GM23338 (cell line): ENCODE data around the gene MICAL3. TPM values are rescaled to one million over a fixed set of nuclear protein-coding genes. Genes with fewer than 3 reads are reported as not detected.
"Not testable (repeated sequence)": the region's sequence is repeated elsewhere in the genome, so short reads cannot be mapped to it uniquely, and the experiment has no call there.

Source experiments
- ATAC-seq: fragments of 200-7000 bp; cut with Tn5 transposase; 3 replicates; pipeline ENCODE4 v1.9.1; 2020
- DNase-seq: peaks from one replicate; pipeline ENCODE4 v3.0.0-alpha.2; 2015; ENCODE audit warnings: low spot score
- H2AFZ ChIP-seq: fragments of 200-600 bp; sonication (generic); 2 replicates; pipeline ENCODE4 v1.8.0; 2016; ENCODE audit warnings: antibody characterized with exemption, mild to moderate bottlenecking, moderate library complexity
- H3F3A ChIP-seq: fragments of 200-600 bp; sonication (generic); replicated peaks from 2 replicates; pipeline ENCODE4 v1.8.0; 2017; ENCODE audit warnings: antibody characterized with exemption, mixed run types, low read depth
- H3K27ac ChIP-seq: fragments of 200-600 bp; sonication (generic); 2 replicates; pipeline ENCODE4 v1.6.1; 2016; ENCODE audit warnings: low read depth
- H3K27me3 ChIP-seq: fragments of 200-600 bp; sonication (generic); 2 replicates; pipeline ENCODE4 v1.8.0; 2016; ENCODE audit warnings: mild to moderate bottlenecking, mixed run types, moderate library complexity; ENCODE audit not compliant: insufficient read depth
- H3K36me3 ChIP-seq: fragments of 200-600 bp; sonication (generic); 2 replicates; pipeline ENCODE4 v1.8.0; 2016; ENCODE audit warnings: mild to moderate bottlenecking; ENCODE audit not compliant: insufficient read depth
- H3K4me1 ChIP-seq: fragments of 200-600 bp; sonication (generic); 2 replicates; pipeline ENCODE4 v1.8.0; 2016; ENCODE audit warnings: mild to moderate bottlenecking, moderate library complexity; ENCODE audit not compliant: insufficient read depth
- H3K4me2 ChIP-seq: fragments of 200-600 bp; sonication (generic); 2 replicates; pipeline ENCODE4 v1.7.1; 2017; ENCODE audit warnings: mixed run types
- H3K4me3 ChIP-seq: fragments of 200-600 bp; sonication (generic); 2 replicates; pipeline ENCODE4 v1.6.1; 2016; ENCODE audit warnings: mixed run types
- H3K79me2 ChIP-seq: fragments of 200-600 bp; sonication (generic); replicated peaks from 2 replicates; pipeline ENCODE4 v1.8.0; 2017; ENCODE audit warnings: mild to moderate bottlenecking; ENCODE audit not compliant: insufficient read depth
- H3K9me2 ChIP-seq: fragments of 200-600 bp; sonication (generic); 2 replicates; pipeline ENCODE4 v1.8.0; 2017; ENCODE audit not compliant: insufficient read depth
- H4K20me1 ChIP-seq: fragments of 200-600 bp; sonication (generic); replicated peaks from 2 replicates; pipeline ENCODE4 v1.8.0; 2017; ENCODE audit warnings: mild to moderate bottlenecking; ENCODE audit not compliant: insufficient read depth
- H3K27ac Mint-ChIP-seq: 2 replicates; pipeline ENCODE4 v1.8.0; 2020; ENCODE audit warnings: inconsistent platforms, mild to moderate bottlenecking, moderate library complexity, mixed read lengths
- H3K27me3 Mint-ChIP-seq: 3 replicates; pipeline ENCODE4 v1.8.0; 2022; ENCODE audit warnings: low read depth, mild to moderate bottlenecking, moderate library complexity, mixed read lengths, inconsistent platforms; ENCODE audit not compliant: insufficient read depth, poor library complexity
- H3K36me3 Mint-ChIP-seq: 3 replicates; pipeline ENCODE4 v1.8.0; 2021; ENCODE audit warnings: low read depth, mild to moderate bottlenecking, inconsistent platforms, moderate library complexity, mixed read lengths
- H3K4me1 Mint-ChIP-seq: 3 replicates; pipeline ENCODE4 v1.8.0; 2020; ENCODE audit warnings: mild to moderate bottlenecking, inconsistent platforms, mixed read lengths
- H3K4me3 Mint-ChIP-seq: 3 replicates; pipeline ENCODE4 v1.8.0; 2021; ENCODE audit warnings: moderate library complexity, mild to moderate bottlenecking, inconsistent platforms, mixed read lengths
- H3K9me3 Mint-ChIP-seq: 3 replicates; pipeline ENCODE4 v1.8.0; 2020; ENCODE audit warnings: moderate library complexity, mild to moderate bottlenecking, inconsistent platforms, mixed read lengths
- CREB1 ChIP-seq: fragments of 250-450 bp; sonication (Bioruptor Pico); IDR thresholded peaks from 2 replicates; pipeline ENCODE4 v1.5.0; 2020; ENCODE audit warnings: low read depth, mild to moderate bottlenecking, moderate library complexity
- EZH2 ChIP-seq: fragments of 200-600 bp; sonication (generic); IDR thresholded peaks from one replicate; pipeline ENCODE4 v1.8.0; 2017; ENCODE audit warnings: antibody characterized with exemption, mild to moderate bottlenecking, low read depth; ENCODE audit not compliant: unreplicated experiment
- EZH2phosphoT487 ChIP-seq: fragments of 200-600 bp; sonication (generic); IDR thresholded peaks from one replicate; pipeline ENCODE4 v1.8.1; 2018; ENCODE audit warnings: antibody characterized with exemption; ENCODE audit not compliant: unreplicated experiment
- JUNB ChIP-seq: IDR thresholded peaks from one replicate; pipeline ENCODE4 v1.6.1; 2016; ENCODE audit warnings: antibody characterized with exemption; ENCODE audit not compliant: unreplicated experiment
- POLR2AphosphoS5 ChIP-seq: IDR thresholded peaks from 2 replicates; pipeline ENCODE4 v1.6.1; 2016; ENCODE audit warnings: antibody characterized with exemption, low read depth
- ZNF114 ChIP-seq: fragments of 250-450 bp; sonication (Bioruptor Pico); IDR thresholded peaks from 2 replicates; pipeline ENCODE4 v1.5.0; 2020; ENCODE audit warnings: mild to moderate bottlenecking, moderate library complexity
- ZNF462 ChIP-seq: fragments of 250-450 bp; sonication (Bioruptor Pico); IDR thresholded peaks from 2 replicates; pipeline ENCODE4 v1.5.0; 2020; ENCODE audit warnings: mild to moderate bottlenecking, moderate library complexity
- polyA plus RNA-seq: library from polyadenylated mRNA; unstranded; fragments of >200 nt; fragmentation: Nextera tagmentation; extraction: Ambion mirVana; gene quantifications from 2 replicates; pipeline ENCODE4 v1.2.1, GENCODE V29; 2016
- total RNA-seq: library from RNA; depleted of rRNA; stranded (reverse); fragments of >200 nt; shearing (Covaris generic); gene quantifications from 2 replicates; pipeline ENCODE4 v1.2.3, GENCODE V29; 2014

The MICAL3 gene
- total and polyA plus RNA-seq, 2 experiments from 2014 or later, result 10.1 to 33.9 TPM

- TF ChIP-seq ZNF462 (CRISPR knock-in tag), result no peak
Observed at GRCh38 chr22:17938484-17938924, 85.9 kb downstream of the MICAL3 start (continued).

- H3K27ac Mint-ChIP-seq, H2AFZ ChIP-seq, H3K4me1 ChIP-seq, H3K9me2 ChIP-seq, H3K4me3 Mint-ChIP-seq, H3K4me2 ChIP-seq, DNase-seq, H3K27me3 ChIP-seq, H3K4me3 ChIP-seq, H3K4me1 Mint-ChIP-seq, H3K36me3 ChIP-seq, H3F3A ChIP-seq, H3K36me3 Mint-ChIP-seq, ATAC-seq, H3K27ac ChIP-seq, H3K27me3 Mint-ChIP-seq, H3K9me3 Mint-ChIP-seq: not testable (repeated sequence)
- Histone ChIP-seq H3K79me2 (peaks cover 89% of the 10 kb centered on the region), H4K20me1 (peaks cover 16% of the 10 kb centered on the region)
Observed at GRCh38 chr22:17932457-17932856, 91.9 kb downstream of the MICAL3 start.

- Histone ChIP-seq H3K9me2 (no peaks in the 10 kb centered on the region), H3K4me3 (no peak overlapping the region), H3K36me3 (no peaks in the 10 kb centered on the region), H3K27me3 (no peaks in the 10 kb centered on the region), H3K4me1 (no peaks in the 10 kb centered on the region), H3K4me2 (no peak overlapping the region), H3F3A (no peaks in the 10 kb centered on the region), H3K79me2 (peaks cover 91% of the 10 kb centered on the region), H4K20me1 (peaks cover 19% of the 10 kb centered on the region), H2AFZ (no peak overlapping the region), H3K27ac (no peak overlapping the region)
- H3K27me3 Mint-ChIP-seq, result peaks cover 2% of the 10 kb centered on the region
- H3K36me3 Mint-ChIP-seq, result no peaks in the 10 kb centered on the region
- no peak overlapping the region for H3K4me3 Mint-ChIP-seq
- TF ChIP-seq EZH2phosphoT487 (no peak), CREB1 (CRISPR knock-in tag) (no peak), POLR2AphosphoS5 (no peak), EZH2 (no peak), JUNB (no peak), ZNF114 (CRISPR knock-in tag) (no peak)
- no peak overlapping the region for H3K27ac Mint-ChIP-seq
- ATAC-seq (no peak), DNase-seq (no peak)
- H3K9me3 Mint-ChIP-seq, result no peaks in the 10 kb centered on the region
- peaks cover 9% of the 10 kb centered on the region; the same call in 1 of the 3 replicates for H3K4me1 Mint-ChIP-seq
Observed at GRCh38 chr22:17931400-17931825, 92.9 kb downstream of the MICAL3 start.
